ENCODE measurements around the gene ACTMAP. TPM values are rescaled to one million over a fixed set of nuclear protein-coding genes. Genes with fewer than 3 reads are reported as not detected.
"Not testable (repeated sequence)": the region's sequence is repeated elsewhere in the genome, so short reads cannot be mapped to it uniquely, and the experiment has no call there.

ACTMAP gene
- polyA plus RNA-seq, 3 donors: 4.3 to 13.0 (median 8.5) TPM

- TF ChIP-seq CTCF (IDR thresholded peaks at IDR 0.05): no peak
- Histone ChIP-seq H3K36me3 (replicated peaks in 1 of 2; ENCODE audit: control insufficient read depth in 1 of 2, insufficient read depth in 2 of 2, low read length in 2 of 2) (peaks cover 0 to 23% of the 10 kb centered on the region in 2 donors), H3K9ac (ENCODE audit: insufficient read depth, low read length, poor library complexity, severe bottlenecking) (no peak overlapping the region), H3K27ac (ENCODE audit: low read depth in 1 of 2, low read length in 2 of 2) (no peak overlapping the region), H3K4me1 (ENCODE audit: control insufficient read depth in 1 of 2, insufficient read depth in 2 of 2, low read length in 2 of 2) (peaks cover 19 to 24% of the 10 kb centered on the region in 2 donors), H3K27me3 (ENCODE audit: control insufficient read depth in 2 of 2, insufficient read depth in 2 of 2, low read length in 2 of 2) (no peaks in the 10 kb centered on the region), H3K79me2 (ENCODE audit: insufficient read depth, low read length) (peaks cover 21% of the 10 kb centered on the region), H4K20me1 (ENCODE audit: insufficient read depth, low read length) (peaks cover 20% of the 10 kb centered on the region), H3K9me3 (replicated peaks in 1 of 2; ENCODE audit: control insufficient read depth in 1 of 2, insufficient read depth in 1 of 2, low read length in 2 of 2) (no peaks in the 10 kb centered on the region), H2AFZ (ENCODE audit: insufficient read depth, low read depth, low read length, poor library complexity, severe bottlenecking) (no peak overlapping the region), H3K4me2 (replicated peaks; ENCODE audit: extremely low read depth, low read length, poor library complexity, severe bottlenecking) (no peak overlapping the region), H3K4me3 (replicated peaks in 1 of 3; ENCODE audit: low read depth in 2 of 3, low read length in 3 of 3) (no peak overlapping the region)
- intact Hi-C loops (cut with micrococcal nuclease): loop anchor here in 1 of 2 donors (2.0 to 5.0 kb wide), 2 partner anchors 37 to 61 kb away; no protein-coding TSS in a partner anchor
- H3K4me3 Mint-ChIP-seq: no peak overlapping the region
- H3K27me3 Mint-ChIP-seq (ENCODE audit: low read depth in 3 of 3): peaks cover 0 to 4% (median 2%) of the 10 kb centered on the region in 3 donors
- H3K36me3 Mint-ChIP-seq: peaks cover 14 to 25% of the 10 kb centered on the region in 2 donors
- peak overlapping the region in 2 of 7 donors; percentile 1 to 23 for H3K27ac Mint-ChIP-seq
- no peak for DNase-seq
- H3K9me3 Mint-ChIP-seq: peaks cover 0 to 9% (median 4%) of the 10 kb centered on the region in 7 donors
- peaks cover 25% of the 10 kb centered on the region for H3K4me1 Mint-ChIP-seq
- WGBS (ENCODE audit: insufficient coverage): 100% methylated on average over 5 of the region's 10 CpGs
Measured at GRCh38 chr19:40775632-40776022, 25.4 kb upstream of the ACTMAP start.

GRCh38 chr19:40774916-40775631 lies 24.8 kb upstream of the ACTMAP start, which contains the start of gene MIA:
TSS of gene MIA (plus strand) at chr19:40775521. CDS start at chr19:40775543, 22 bp downstream.
- peak within 1 kb of the TSS; percentile 93 for H3K4me2 ChIP-seq (replicated peaks; ENCODE audit: extremely low read depth, low read length, poor library complexity, severe bottlenecking)
- intact Hi-C loops (cut with micrococcal nuclease): loop anchor here in 1 of 2 donors (5.0 kb wide), 1 partner anchor 37 kb away; no protein-coding TSS in a partner anchor
- H3K4me1 Mint-ChIP-seq: peaks cover 24% of the 10 kb centered on the region
- peaks cover 0 to 18% of the 10 kb centered on the region in 2 donors for H3K36me3 ChIP-seq (replicated peaks in 1 of 2; ENCODE audit: control insufficient read depth in 1 of 2, insufficient read depth in 2 of 2, low read length in 2 of 2)
- WGBS (ENCODE audit: insufficient coverage): 86% methylated on average over 1 of the region's 9 CpGs
- H3K9me3 ChIP-seq (replicated peaks in 1 of 2; ENCODE audit: control insufficient read depth in 1 of 2, insufficient read depth in 1 of 2, low read length in 2 of 2): no peaks in the 10 kb centered on the region
- peaks cover 0 to 11% (median 4%) of the 10 kb centered on the region in 7 donors for H3K9me3 Mint-ChIP-seq
- peaks cover 12 to 20% of the 10 kb centered on the region in 2 donors for H3K36me3 Mint-ChIP-seq
- H3K9ac ChIP-seq (ENCODE audit: insufficient read depth, low read length, poor library complexity, severe bottlenecking): no peak within 1 kb of the TSS
- peaks cover 19 to 24% of the 10 kb centered on the region in 2 donors for H3K4me1 ChIP-seq (ENCODE audit: control insufficient read depth in 1 of 2, insufficient read depth in 2 of 2, low read length in 2 of 2)
- H3K4me3 ChIP-seq (replicated peaks in 1 of 3; ENCODE audit: low read depth in 2 of 3, low read length in 3 of 3): no peak within 1 kb of the TSS
- no peaks in the 10 kb centered on the region for H3K27me3 ChIP-seq (ENCODE audit: control insufficient read depth in 2 of 2, insufficient read depth in 2 of 2, low read length in 2 of 2)
- DNase-seq: no peak
- H2AFZ ChIP-seq (ENCODE audit: insufficient read depth, low read depth, low read length, poor library complexity, severe bottlenecking): no peak within 1 kb of the TSS
- H3K27ac ChIP-seq (ENCODE audit: low read depth in 1 of 2, low read length in 2 of 2): peak within 1 kb of the TSS; percentile 95 to 97
- H3K27ac Mint-ChIP-seq: peak within 1 kb of the TSS in 6 of 7 donors; percentile 1 to 99 (median 57)
- H3K4me3 Mint-ChIP-seq: no peak within 1 kb of the TSS
- no peak for TF ChIP-seq CTCF (IDR thresholded peaks at IDR 0.05)
- H3K79me2 ChIP-seq (ENCODE audit: insufficient read depth, low read length): peaks cover 17% of the 10 kb centered on the region
- H3K27me3 Mint-ChIP-seq (ENCODE audit: low read depth in 3 of 3): peaks cover 0 to 4% (median 2%) of the 10 kb centered on the region in 3 donors
- H4K20me1 ChIP-seq (ENCODE audit: insufficient read depth, low read length): peaks cover 14% of the 10 kb centered on the region

GRCh38 chr19:40771101-40771862 lies 21.0 kb upstream of the ACTMAP start:
- H3K9me3 ChIP-seq (replicated peaks in 1 of 2; ENCODE audit: control insufficient read depth in 1 of 2, insufficient read depth in 1 of 2, low read length in 2 of 2); intact Hi-C loops (cut with micrococcal nuclease); H3K79me2 ChIP-seq (ENCODE audit: insufficient read depth, low read length); H2AFZ ChIP-seq (ENCODE audit: insufficient read depth, low read depth, low read length, poor library complexity, severe bottlenecking); H3K4me2 ChIP-seq (replicated peaks; ENCODE audit: extremely low read depth, low read length, poor library complexity, severe bottlenecking); H3K27ac ChIP-seq (ENCODE audit: low read depth in 1 of 2, low read length in 2 of 2); H3K27me3 Mint-ChIP-seq (ENCODE audit: low read depth in 3 of 3); H3K4me1 Mint-ChIP-seq; H3K9ac ChIP-seq (ENCODE audit: insufficient read depth, low read length, poor library complexity, severe bottlenecking); H4K20me1 ChIP-seq (ENCODE audit: insufficient read depth, low read length); H3K4me3 Mint-ChIP-seq; DNase-seq; H3K27me3 ChIP-seq (ENCODE audit: control insufficient read depth in 2 of 2, insufficient read depth in 2 of 2, low read length in 2 of 2); H3K4me3 ChIP-seq (replicated peaks in 1 of 3; ENCODE audit: low read depth in 2 of 3, low read length in 3 of 3); H3K4me1 ChIP-seq (ENCODE audit: control insufficient read depth in 1 of 2, insufficient read depth in 2 of 2, low read length in 2 of 2): not testable (repeated sequence)
- Mint-ChIP-seq H3K9me3 (peaks cover 0 to 14% (median 5%) of the 10 kb centered on the region in 7 donors), H3K27ac (peak overlapping the region in 2 of 7 donors; percentile 26 to 50), H3K36me3 (peaks cover 21 to 47% of the 10 kb centered on the region in 2 donors)
- 100% methylated on average over 8 of the region's 10 CpGs for WGBS (ENCODE audit: insufficient coverage)
- H3K36me3 ChIP-seq (replicated peaks in 1 of 2; ENCODE audit: control insufficient read depth in 1 of 2, insufficient read depth in 2 of 2, low read length in 2 of 2): peaks cover 3 to 34% of the 10 kb centered on the region in 2 donors

Measured in CD14-positive monocyte (primary cell).